ENCODE results near the gene VPS11.

VPS11 gene

DNA sequence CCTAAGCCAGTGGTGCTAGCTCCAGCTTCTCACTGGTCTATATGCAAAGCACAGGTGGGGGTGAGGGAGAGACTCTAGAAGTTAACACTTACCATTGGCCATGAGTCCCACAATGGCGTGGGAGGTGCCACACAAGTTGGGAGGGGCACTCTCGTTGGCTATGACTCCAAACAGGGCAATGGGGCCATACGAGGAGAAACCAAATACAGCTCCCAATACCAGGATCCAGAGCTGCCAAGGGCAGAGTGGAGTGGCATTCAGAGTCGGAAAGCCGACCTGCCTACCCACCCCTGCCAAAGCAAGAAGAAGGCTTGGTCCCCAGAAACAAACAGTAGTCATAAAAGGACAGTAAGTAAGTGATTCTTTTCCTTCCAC lies 42.5 kb upstream of the VPS11 start:
- H3K27ac ChIP-seq: no peak overlapping the region
- TF ChIP-seq CTCF (conservative IDR thresholded peaks at IDR 0.05): no peak

- TF ChIP-seq CTCF (conservative IDR thresholded peaks at IDR 0.05): no peak
- H3K27ac ChIP-seq: no peak overlapping the region
Measured at GRCh38 chr11:119025541-119025940, 42.1 kb upstream of the VPS11 start.

GRCh38 chr11:119025978-119026766 lies 41.4 kb upstream of the VPS11 start:
- no peak for TF ChIP-seq CTCF (conservative IDR thresholded peaks at IDR 0.05)
- no peak overlapping the region for H3K27ac ChIP-seq

GRCh38 chr11:119026970-119027369 lies 40.6 kb upstream of the VPS11 start:
- no peak overlapping the region for H3K27ac ChIP-seq
- no peak for TF ChIP-seq CTCF (conservative IDR thresholded peaks at IDR 0.05)

DNA sequence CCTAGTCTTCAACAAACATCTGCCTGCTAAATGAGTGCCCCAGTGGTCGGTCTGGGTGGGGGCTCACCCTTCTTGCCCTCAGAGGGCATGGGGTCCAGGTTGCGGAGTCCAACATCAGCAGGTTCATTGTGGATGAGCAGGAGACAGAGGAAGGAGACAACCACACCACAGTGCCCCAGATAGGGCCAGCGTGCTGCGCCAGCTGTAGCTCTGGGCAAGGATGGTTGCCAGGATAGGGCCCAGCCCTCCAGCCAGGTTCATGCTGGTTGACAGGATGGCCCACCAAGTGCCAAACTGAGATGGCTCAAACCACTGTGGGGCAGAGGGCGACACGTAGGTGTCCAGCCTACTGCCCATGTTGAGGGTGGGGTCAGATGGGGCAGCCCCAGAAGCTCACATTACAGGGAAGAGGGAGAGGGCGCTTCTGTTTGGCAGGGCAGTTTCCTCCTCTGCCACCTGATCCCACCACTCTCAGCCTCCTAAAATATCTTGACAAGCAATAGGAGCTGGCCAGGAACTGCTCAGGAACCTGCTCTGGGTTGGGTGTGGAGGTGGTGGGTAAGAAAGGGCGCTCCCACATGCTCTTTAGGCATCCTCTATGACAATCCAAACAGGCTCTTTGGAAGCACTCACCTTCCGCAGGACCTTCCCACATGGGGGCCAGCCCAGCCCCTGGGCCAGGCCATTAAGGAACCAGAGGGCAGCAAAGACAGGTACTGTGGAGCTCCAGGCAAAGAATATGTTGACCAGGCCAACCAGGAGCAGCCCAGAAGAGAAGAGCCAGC lies 39.9 kb upstream of the VPS11 start:
- H3K27ac ChIP-seq: peak overlapping the region; percentile 88; the same call in 1 of the 2 replicates
- no peak for TF ChIP-seq CTCF (conservative IDR thresholded peaks at IDR 0.05)

DNA sequence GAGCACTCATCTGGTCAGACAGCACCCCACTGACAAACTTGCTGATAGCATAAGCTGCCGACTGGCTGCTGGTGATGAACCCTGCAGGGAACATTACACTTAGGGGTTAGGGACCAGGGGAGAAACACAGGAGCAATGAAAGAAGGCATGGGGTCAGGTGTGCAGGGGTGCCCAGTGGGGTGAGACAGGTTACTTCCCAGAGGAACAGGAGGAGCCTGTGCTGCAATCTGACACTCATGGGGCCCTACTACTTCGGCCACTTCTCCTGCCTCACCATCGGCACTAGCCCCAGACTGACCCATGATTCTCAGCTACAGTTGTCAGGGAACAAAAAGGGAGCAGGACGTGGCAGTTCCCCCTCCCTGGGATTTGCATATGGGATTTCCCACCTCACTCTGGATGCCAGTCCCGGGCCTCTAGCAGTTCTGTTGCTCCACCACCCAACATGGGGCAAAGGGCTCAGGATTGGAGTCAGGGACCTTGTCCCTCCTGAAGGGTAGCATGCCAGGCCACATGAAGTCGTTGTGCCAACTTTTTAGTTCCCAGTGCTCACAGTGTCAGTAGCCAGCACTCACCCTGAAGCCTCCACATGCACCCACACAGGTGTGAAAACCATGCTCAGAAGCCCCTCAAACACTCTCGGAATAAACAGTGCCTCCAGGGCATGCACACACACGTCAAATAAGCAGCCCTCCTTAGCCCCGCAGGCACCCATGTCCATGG lies 39.1 kb upstream of the VPS11 start:
- TF ChIP-seq CTCF (conservative IDR thresholded peaks at IDR 0.05): no peak
- peak overlapping the region; percentile 88 for H3K27ac ChIP-seq

- TF ChIP-seq CTCF (conservative IDR thresholded peaks at IDR 0.05): no peak
- H3K27ac ChIP-seq: peak overlapping the region; percentile 88
Measured at GRCh38 chr11:119029069-119029339, 38.6 kb upstream of the VPS11 start.
